Activated CD8-positive, alpha-beta T cell treated with anti-CD3 and anti-CD28 coated beads for 36 hours (primary cell): ENCODE results near the gene NCK2. TPM values are rescaled to one million over a fixed set of nuclear protein-coding genes. Genes with fewer than 3 reads are reported as not detected.
A peak's percentile ranks its signal among the peaks of the same experiment; 100 is the strongest.

Experiments
- ATAC-seq: fragments of 200-7000 bp; cut with Tn5 transposase; one replicate; pipeline ENCODE4 v1.10.0; 2021; ENCODE audit warnings: mild to moderate bottlenecking, moderate library complexity
- CTCF ChIA-PET: fragments of 350-600 bp; sonication (Branson Sonifier 250); formaldehyde crosslinking; loops from one replicate; lab custom pipeline; 2021; ENCODE audit warnings: antibody characterized with exemption; lab: Charles Lee
- POLR2A ChIA-PET: fragments of 350-600 bp; sonication (Branson Sonifier 250); formaldehyde crosslinking; loops from one replicate; lab custom pipeline; 2021; ENCODE audit warnings: antibody characterized with exemption; lab: Charles Lee
- DNase-seq: peaks from one replicate; pipeline ENCODE4 v3.0.0-alpha.2; 2020
- H3K27ac Mint-ChIP-seq: one replicate; pipeline ENCODE4 v1.8.0; 2021; ENCODE audit warnings: mild to moderate bottlenecking, mixed read lengths
- H3K27me3 Mint-ChIP-seq: one replicate; pipeline ENCODE4 v1.8.0; 2021; ENCODE audit warnings: mixed read lengths
- H3K36me3 Mint-ChIP-seq: one replicate; pipeline ENCODE4 v1.8.0; 2021; ENCODE audit warnings: low read depth, mixed read lengths
- H3K4me1 Mint-ChIP-seq: one replicate; pipeline ENCODE4 v1.8.0; 2021; ENCODE audit warnings: low read depth, mixed read lengths
- H3K4me3 Mint-ChIP-seq: one replicate; pipeline ENCODE4 v1.8.0; 2021; ENCODE audit warnings: mild to moderate bottlenecking, moderate library complexity, mixed read lengths
- H3K9me3 Mint-ChIP-seq: one replicate; pipeline ENCODE4 v1.8.0; 2021; ENCODE audit warnings: mixed read lengths
- CTCF ChIP-seq: fragments of 200-600 bp; IDR thresholded peaks from one replicate; pipeline ENCODE4 v1.8.0; 2022; ENCODE audit warnings: antibody characterized with exemption, mild to moderate bottlenecking
- intact Hi-C: fragments of 100-400 bp; cut with micrococcal nuclease; formaldehyde crosslinking; loops from one replicate; pipeline ENCODE4 v1.10.0; 2022
- total RNA-seq, 2 experiments: library from RNA; stranded (reverse); gene quantifications; one replicate each; pipeline ENCODE4 v1.2.3, GENCODE V29; 2021

NCK2 gene
- total RNA-seq, 2 experiments from 2014 or later: 68.3 to 69.7 TPM

GRCh38 chr2:105865222-105865913, 120.7 kb downstream of the NCK2 start:
- H3K36me3 Mint-ChIP-seq: peaks cover 54% of the 10 kb centered on the region
- POLR2A ChIA-PET: interaction anchor here (1.1 to 1.5 kb wide), 3 partner anchors 9 to 119 kb away, joined by 3 to 4 read pairs (median 3); no protein-coding TSS in a partner anchor
- H3K27me3 Mint-ChIP-seq: no peaks in the 10 kb centered on the region
- peak; percentile 49 for DNase-seq
- peak overlapping the region; percentile 92 for H3K27ac Mint-ChIP-seq
- peak; percentile 36 for ATAC-seq
- H3K4me3 Mint-ChIP-seq: peak overlapping the region; percentile 18
- CTCF ChIA-PET: interaction anchor here (0.7 to 1.0 kb wide), 2 partner anchors 67 to 83 kb away, joined by 3 read pairs; no protein-coding TSS in a partner anchor
- H3K9me3 Mint-ChIP-seq: no peaks in the 10 kb centered on the region
- H3K4me1 Mint-ChIP-seq: peaks cover 94% of the 10 kb centered on the region
- intact Hi-C loops: no loop called here
- TF ChIP-seq CTCF: no peak

GRCh38 chr2:105866216-105867185, 121.8 kb downstream of the NCK2 start:
- ChIA-PET POLR2A (interaction anchor here (0.6 to 1.0 kb wide), 3 partner anchors 9 to 46 kb away, joined by 3 to 4 read pairs (median 3); no protein-coding TSS in a partner anchor), CTCF (interaction anchor here (0.8 to 1.0 kb wide), 2 partner anchors 19 to 84 kb away, joined by 3 read pairs; no protein-coding TSS in a partner anchor)
- Mint-ChIP-seq H3K27ac (peak overlapping the region; percentile 36), H3K4me3 (no peak overlapping the region), H3K36me3 (peaks cover 49% of the 10 kb centered on the region), H3K9me3 (no peaks in the 10 kb centered on the region), H3K4me1 (peaks cover 92% of the 10 kb centered on the region), H3K27me3 (no peaks in the 10 kb centered on the region)
- DNase-seq (no peak), ATAC-seq (no peak)
- TF ChIP-seq CTCF: no peak
- intact Hi-C loops: no loop called here

GRCh38 chr2:105867587-105867986, 122.9 kb downstream of the NCK2 start:
- peaks cover 50% of the 10 kb centered on the region for H3K36me3 Mint-ChIP-seq
- TF ChIP-seq CTCF: no peak
- peaks cover 91% of the 10 kb centered on the region for H3K4me1 Mint-ChIP-seq
- no peak overlapping the region for H3K4me3 Mint-ChIP-seq
- ChIA-PET POLR2A (interaction anchor here (1.0 kb wide), 1 partner anchor 31 kb away, joined by 3 read pairs; no protein-coding TSS in a partner anchor), CTCF (interaction anchor here (0.9 kb wide), 1 partner anchor 18 kb away, joined by 3 read pairs; no protein-coding TSS in a partner anchor)
- intact Hi-C loops: no loop called here
- DNase-seq: no peak
- no peak for ATAC-seq
- peak overlapping the region; percentile 73 for H3K27ac Mint-ChIP-seq
- H3K27me3 Mint-ChIP-seq: no peaks in the 10 kb centered on the region
- no peaks in the 10 kb centered on the region for H3K9me3 Mint-ChIP-seq

- POLR2A ChIA-PET: interaction anchor here (1.0 kb wide), 1 partner anchor 31 kb away, joined by 3 read pairs; no protein-coding TSS in a partner anchor
- ATAC-seq: no peak
- CTCF ChIA-PET: interaction anchor here (0.9 kb wide), 1 partner anchor 17 kb away, joined by 3 read pairs; no protein-coding TSS in a partner anchor
- Mint-ChIP-seq H3K9me3 (no peaks in the 10 kb centered on the region), H3K4me3 (no peak overlapping the region), H3K27me3 (no peaks in the 10 kb centered on the region), H3K36me3 (peaks cover 51% of the 10 kb centered on the region), H3K4me1 (peaks cover 91% of the 10 kb centered on the region), H3K27ac (peak overlapping the region; percentile 73)
- intact Hi-C loops: no loop called here
- TF ChIP-seq CTCF: no peak
- no peak for DNase-seq
These were observed 123.3 kb downstream of the NCK2 start for GRCh38 chr2:105868060-105868459.
